ENCODE data around the gene IFITM10.

DNA sequence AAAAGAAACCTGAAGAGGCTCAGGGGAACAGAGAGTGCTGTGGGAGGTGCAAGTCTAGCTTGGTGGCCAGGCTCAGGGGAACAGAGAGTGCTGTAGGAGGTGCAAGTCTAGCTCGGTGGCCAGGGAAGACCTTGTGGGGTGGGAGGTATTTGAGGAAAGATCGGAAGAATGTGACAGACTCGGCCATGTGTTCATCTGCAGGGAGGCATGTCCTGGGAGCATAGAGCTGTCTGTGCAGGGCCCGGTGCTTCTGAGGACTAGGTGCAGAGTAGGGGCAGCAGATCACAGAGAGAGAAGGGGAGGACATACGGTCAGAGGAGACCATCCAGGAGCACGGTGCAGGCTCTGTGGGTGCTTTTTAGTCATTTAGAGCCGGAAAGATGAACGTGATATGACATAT lies 10.8 kb downstream of the IFITM10 start:
- TF ChIP-seq, protein P1, sequence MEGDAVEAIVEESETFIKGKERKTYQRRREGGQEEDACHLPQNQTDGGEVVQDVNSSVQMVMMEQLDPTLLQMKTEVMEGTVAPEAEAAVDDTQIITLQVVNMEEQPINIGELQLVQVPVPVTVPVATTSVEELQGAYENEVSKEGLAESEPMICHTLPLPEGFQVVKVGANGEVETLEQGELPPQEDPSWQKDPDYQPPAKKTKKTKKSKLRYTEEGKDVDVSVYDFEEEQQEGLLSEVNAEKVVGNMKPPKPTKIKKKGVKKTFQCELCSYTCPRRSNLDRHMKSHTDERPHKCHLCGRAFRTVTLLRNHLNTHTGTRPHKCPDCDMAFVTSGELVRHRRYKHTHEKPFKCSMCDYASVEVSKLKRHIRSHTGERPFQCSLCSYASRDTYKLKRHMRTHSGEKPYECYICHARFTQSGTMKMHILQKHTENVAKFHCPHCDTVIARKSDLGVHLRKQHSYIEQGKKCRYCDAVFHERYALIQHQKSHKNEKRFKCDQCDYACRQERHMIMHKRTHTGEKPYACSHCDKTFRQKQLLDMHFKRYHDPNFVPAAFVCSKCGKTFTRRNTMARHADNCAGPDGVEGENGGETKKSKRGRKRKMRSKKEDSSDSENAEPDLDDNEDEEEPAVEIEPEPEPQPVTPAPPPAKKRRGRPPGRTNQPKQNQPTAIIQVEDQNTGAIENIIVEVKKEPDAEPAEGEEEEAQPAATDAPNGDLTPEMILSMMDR (conservative IDR thresholded peaks at IDR 0.05; ENCODE audit: low read depth, low read length) = no peak
- no peak for TF ChIP-seq EZH2 (IDR thresholded peaks at IDR 0.05; ENCODE audit: borderline replicate concordance, low read depth, low read length, poor library complexity, severe bottlenecking)

Measured in A673 (cell line).